GM19099 (cell line): ENCODE results near the gene MOGAT3.
A peak's percentile ranks its signal among the peaks of the same experiment; 100 is the strongest.

Source experiments
- POLR2A ChIP-seq: IDR thresholded peaks from 3 replicates; pipeline ENCODE4 v1.6.1; 2011; ENCODE audit warnings: low read depth; ENCODE audit not compliant: insufficient read length; ENCODE audit errors: extremely low read depth

MOGAT3 gene

GRCh38 chr7:101200862-101201599, at the start of gene MOGAT3:
TSS of gene MOGAT3 (minus strand) at chr7:101201036. CDS start at chr7:101200854, 182 bp downstream.
- no peak for TF ChIP-seq POLR2A

DNA sequence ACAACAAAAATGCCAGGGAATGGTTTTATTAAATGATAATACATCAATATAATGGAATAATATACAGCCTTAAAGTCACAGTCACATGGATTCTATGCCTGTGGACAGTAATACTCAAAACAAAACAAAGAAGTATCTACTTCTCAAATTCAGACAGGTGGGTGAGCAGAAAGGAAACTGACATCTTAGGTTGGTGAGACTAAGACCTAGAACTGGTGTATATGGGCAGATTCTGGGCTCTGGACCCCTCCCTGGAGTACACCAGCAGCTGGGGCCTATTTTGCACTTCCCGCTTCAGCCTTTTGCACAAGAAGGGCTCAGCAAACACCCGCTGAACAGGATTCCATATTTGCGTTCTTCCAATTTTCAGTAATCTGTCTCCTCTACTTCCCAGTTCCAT, 49.5 kb upstream of the MOGAT3 start:
- no peak for TF ChIP-seq POLR2A

DNA sequence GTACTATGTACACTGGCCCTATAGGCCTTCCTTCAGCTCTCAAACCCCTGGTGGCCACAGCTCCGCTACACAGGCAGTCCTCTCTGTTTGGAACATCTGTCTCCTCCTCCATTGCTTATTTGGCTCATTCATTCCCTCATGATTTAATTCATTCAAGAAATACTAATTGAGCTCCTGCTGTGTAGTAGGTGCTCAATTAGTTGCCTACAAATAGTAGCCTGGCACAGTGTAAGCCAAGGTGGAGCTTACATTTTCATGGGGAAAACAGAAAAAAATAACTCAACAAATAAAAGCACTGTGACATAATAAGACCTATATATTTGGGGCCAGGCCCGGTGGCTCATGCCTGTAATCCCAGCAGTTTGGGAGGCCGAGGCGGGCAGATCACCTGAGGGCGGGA, 47.4 kb upstream of the MOGAT3 start:
- TF ChIP-seq POLR2A = no peak

- no peak for TF ChIP-seq POLR2A
Observed at GRCh38 chr7:101245147-101245668, 44.4 kb upstream of the MOGAT3 start.

DNA sequence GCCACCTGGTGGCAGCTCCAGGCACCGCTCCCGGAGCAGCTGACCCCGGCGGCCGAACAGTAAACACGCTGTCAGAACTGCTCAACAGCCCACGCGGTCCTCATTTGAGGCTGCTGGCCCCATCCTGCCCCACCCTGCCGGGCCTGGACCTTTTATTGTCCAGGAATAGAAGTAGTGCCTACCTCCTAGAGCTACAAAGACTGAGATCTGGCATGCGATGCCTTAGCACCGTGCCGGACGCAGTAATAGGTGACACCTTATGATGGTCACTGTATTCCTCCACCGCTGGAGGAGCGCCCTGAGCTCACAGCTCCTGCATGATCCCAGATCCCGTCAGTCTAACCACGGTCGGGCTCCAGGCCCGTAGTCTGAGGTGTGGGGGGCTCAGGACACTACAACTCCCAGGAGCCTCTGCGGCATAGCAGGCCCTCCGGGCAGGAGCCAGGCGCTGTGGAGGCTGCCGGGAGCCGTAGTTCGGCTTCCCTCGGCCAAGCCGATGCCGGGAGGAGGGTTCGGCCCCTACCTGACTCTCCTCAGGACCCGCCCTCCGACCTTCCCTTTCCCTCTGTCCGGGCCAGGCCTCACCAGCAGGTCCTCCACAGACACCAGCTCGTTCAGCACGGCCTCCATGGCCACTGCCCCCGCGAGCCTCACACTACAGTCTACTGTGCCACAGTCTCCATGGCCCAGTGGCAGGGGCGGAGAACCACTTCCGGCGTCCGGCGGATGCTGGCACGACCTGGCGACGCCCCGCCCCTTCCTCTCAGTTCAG, 43.7 kb upstream of the MOGAT3 start, which contains the start of gene FIS1:
Gene FIS1 (minus strand): TSS at position 707 of the 772 bp plus-strand sequence. CDS start 77 bp downstream, at position 630.
- peak; percentile 85 for TF ChIP-seq POLR2A

GRCh38 chr7:101243646-101244374, 43.0 kb upstream of the MOGAT3 start:
- no peak for TF ChIP-seq POLR2A

DNA sequence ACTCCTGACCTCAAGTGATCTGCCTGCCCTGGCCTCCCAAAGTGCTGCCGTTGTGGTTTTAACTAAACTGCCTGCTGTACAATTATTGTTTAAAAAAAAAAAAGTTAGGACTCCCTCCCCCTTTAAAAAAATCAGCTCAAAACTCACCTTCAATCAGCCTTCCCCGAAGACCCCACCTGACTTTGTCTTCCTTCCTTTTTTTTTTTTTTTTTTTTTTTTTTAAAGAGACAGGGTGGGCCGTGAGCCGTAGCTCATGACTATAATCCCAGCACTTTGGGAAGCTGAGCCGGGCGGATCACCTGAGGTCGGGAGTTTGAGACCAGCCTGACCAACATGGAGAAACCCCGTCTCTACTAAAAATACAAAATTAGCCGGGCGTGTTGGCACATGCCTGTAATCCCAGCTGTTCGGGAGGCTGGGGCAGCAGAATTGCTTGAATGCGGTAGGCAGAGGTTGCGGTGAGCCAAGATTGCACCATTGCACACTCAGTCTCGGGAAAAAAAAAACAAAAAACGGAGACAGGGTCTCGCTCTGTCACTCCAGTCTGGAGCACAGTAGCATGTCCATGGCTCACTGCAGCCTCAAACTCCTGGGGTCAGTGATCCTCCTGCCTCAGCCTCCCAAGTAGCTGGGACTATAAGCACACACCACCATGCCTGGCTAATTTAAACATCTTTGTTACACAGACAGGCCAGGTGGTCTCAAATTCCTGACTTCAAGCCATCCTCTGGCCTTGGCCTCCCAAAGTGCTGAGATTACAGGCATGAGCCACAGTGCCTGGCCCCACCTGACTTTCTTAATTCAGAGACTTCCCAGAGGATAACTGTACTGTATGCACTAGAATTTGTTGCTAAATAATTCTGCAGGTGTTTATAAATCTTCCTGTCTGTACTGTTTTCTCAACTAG, 40.9 kb upstream of the MOGAT3 start:
- TF ChIP-seq POLR2A = no peak

- TF ChIP-seq POLR2A = no peak
Observed at GRCh38 chr7:101241015-101241363, 40.2 kb upstream of the MOGAT3 start.

- TF ChIP-seq POLR2A = no peak
Observed at GRCh38 chr7:101240226-101241014, 39.6 kb upstream of the MOGAT3 start.

DNA sequence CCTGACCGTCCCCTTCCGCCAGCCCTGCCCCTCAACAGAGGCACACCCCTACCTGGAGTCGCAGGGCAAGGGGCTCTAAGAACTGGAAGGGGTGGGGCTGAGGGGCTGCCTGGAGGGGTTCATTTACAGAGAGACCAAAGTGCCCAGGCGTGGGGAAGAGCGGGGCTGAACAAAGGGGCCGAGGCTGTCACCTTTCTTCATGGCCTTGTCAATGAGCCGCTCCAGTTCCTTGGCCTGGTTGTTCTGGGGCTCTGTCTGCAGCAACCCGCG, 39.0 kb upstream of the MOGAT3 start:
- no peak for TF ChIP-seq POLR2A

DNA sequence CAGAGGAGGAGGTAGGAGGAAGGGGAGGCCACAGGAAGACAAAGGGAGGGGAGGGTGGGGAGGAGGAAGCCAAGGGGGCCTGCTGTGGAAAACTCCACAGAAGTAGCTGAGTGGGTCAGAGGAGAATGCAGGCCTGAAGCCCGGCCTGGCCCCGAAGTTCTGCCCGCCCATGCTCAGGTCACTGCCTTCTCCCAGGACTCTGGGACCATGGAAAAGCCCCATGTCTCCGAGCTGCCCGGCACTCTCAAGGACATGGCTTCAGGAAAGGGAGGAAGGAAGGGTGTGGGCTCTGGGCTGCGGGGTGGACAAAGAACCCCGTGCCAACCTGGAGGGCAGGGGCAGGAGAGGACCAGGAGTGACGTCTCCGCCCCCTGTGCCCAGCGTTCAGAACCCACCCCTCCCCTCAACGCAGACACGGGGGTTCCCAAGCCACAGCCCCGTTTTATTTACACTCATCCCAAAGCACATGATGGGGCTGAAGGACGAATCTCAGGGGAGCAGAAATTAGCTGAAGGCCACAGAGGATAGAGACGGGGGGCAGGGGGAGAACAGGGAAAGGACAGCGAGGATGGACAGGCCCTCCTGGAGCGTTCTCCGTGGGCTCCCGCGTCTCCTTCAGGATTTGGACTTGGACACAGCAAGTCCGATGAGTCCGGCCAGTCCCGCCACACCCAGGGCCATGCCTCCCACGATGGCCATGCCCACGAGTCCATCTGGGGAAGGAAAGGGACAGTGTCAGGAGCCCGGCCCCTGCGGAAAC, 38.5 kb upstream of the MOGAT3 start:
- no peak for TF ChIP-seq POLR2A

GRCh38 chr7:101238226-101239182, 37.7 kb upstream of the MOGAT3 start:
- no peak for TF ChIP-seq POLR2A
